HFFc6 (cell line): ENCODE data around the gene KDM2A. TPM values are rescaled to one million over a fixed set of nuclear protein-coding genes. Genes with fewer than 3 reads are reported as not detected.

Experiments used
- DNase-seq: peaks from one replicate; pipeline ENCODE4 v3.0.0-alpha.2; 2018
- H3K27ac Mint-ChIP-seq: 2 replicates; pipeline ENCODE4 v1.8.0; 2020; ENCODE audit warnings: mild to moderate bottlenecking, mixed read lengths
- H3K27me3 Mint-ChIP-seq: 2 replicates; pipeline ENCODE4 v1.8.0; 2021; ENCODE audit warnings: mild to moderate bottlenecking, moderate library complexity, mixed read lengths; ENCODE audit not compliant: insufficient read depth
- H3K36me3 Mint-ChIP-seq: 2 replicates; pipeline ENCODE4 v1.8.0; 2021; ENCODE audit warnings: low read depth, mixed read lengths
- H3K4me1 Mint-ChIP-seq: 2 replicates; pipeline ENCODE4 v1.8.0; 2020; ENCODE audit warnings: low read depth, mixed read lengths
- H3K4me3 Mint-ChIP-seq: 2 replicates; pipeline ENCODE4 v1.8.0; 2020; ENCODE audit warnings: mild to moderate bottlenecking, moderate library complexity, mixed read lengths
- H3K9me3 Mint-ChIP-seq: 2 replicates; pipeline ENCODE4 v1.8.0; 2020; ENCODE audit warnings: mild to moderate bottlenecking, mixed read lengths
- CTCF ChIP-seq: fragments of 200-600 bp; sonication (generic); IDR thresholded peaks from 2 replicates; pipeline ENCODE4 v1.5.0; 2021; ENCODE audit warnings: antibody characterized with exemption, mild to moderate bottlenecking
- total RNA-seq, 6 experiments: library from RNA; stranded (reverse); fragmentation: NEBNext Ultra II Directional; extraction: Animal tissue kit (Norgen Biotek cat#: 25700); gene quantifications; 2 replicates in 1 of 6; 3 replicates in 5 of 6; pipeline ENCODE4 v1.2.3, GENCODE V29; 2021

The KDM2A gene
- total RNA-seq, 6 experiments from 2014 or later: 46.1 to 55.0 (median 49.7) TPM

- peak; percentile 47 for DNase-seq
- peak overlapping the region; percentile 75 for H3K4me3 Mint-ChIP-seq
- no peaks in the 10 kb centered on the region for H3K9me3 Mint-ChIP-seq
- peaks cover 17% of the 10 kb centered on the region for H3K4me1 Mint-ChIP-seq
- H3K27me3 Mint-ChIP-seq: no peaks in the 10 kb centered on the region
- H3K36me3 Mint-ChIP-seq: peaks cover 4% of the 10 kb centered on the region; the same call in 1 of the 2 replicates
- peak overlapping the region; percentile 75 for H3K27ac Mint-ChIP-seq
- TF ChIP-seq CTCF: no peak; the same call in 1 of the 2 replicates
These were observed 158.3 kb downstream of the KDM2A start for GRCh38 chr11:67277231-67277961.

- no peak overlapping the region for H3K4me3 Mint-ChIP-seq
- TF ChIP-seq CTCF: no peak
- peaks cover 4% of the 10 kb centered on the region; the same call in 1 of the 2 replicates for H3K36me3 Mint-ChIP-seq
- no peaks in the 10 kb centered on the region for H3K27me3 Mint-ChIP-seq
- H3K27ac Mint-ChIP-seq: no peak overlapping the region
- H3K4me1 Mint-ChIP-seq: peaks cover 17% of the 10 kb centered on the region
- H3K9me3 Mint-ChIP-seq: no peaks in the 10 kb centered on the region
- DNase-seq: no peak
These were observed 159.3 kb downstream of the KDM2A start for GRCh38 chr11:67278135-67278938.

GRCh38 chr11:67278939-67279588 lies 160.0 kb downstream of the KDM2A start:
- TF ChIP-seq CTCF: no peak
- Mint-ChIP-seq H3K36me3 (peaks cover 4% of the 10 kb centered on the region; the same call in 1 of the 2 replicates), H3K9me3 (no peaks in the 10 kb centered on the region), H3K4me3 (no peak overlapping the region), H3K27ac (no peak overlapping the region), H3K4me1 (peaks cover 17% of the 10 kb centered on the region), H3K27me3 (no peaks in the 10 kb centered on the region)
- DNase-seq: no peak

- Mint-ChIP-seq H3K4me3 (no peak overlapping the region), H3K27me3 (no peaks in the 10 kb centered on the region)
These were observed 160.7 kb downstream of the KDM2A start for GRCh38 chr11:67279589-67280340.

More at GRCh38 chr11:67279589-67280340, 160.7 kb downstream of the KDM2A start:
- H3K27ac Mint-ChIP-seq: no peak overlapping the region
- no peak for DNase-seq
- H3K4me1 Mint-ChIP-seq: peaks cover 17% of the 10 kb centered on the region
- no peaks in the 10 kb centered on the region for H3K9me3 Mint-ChIP-seq
- TF ChIP-seq CTCF: no peak
- H3K36me3 Mint-ChIP-seq: peaks cover 4% of the 10 kb centered on the region; the same call in 1 of the 2 replicates
